ENCODE data around the gene MRPS6. TPM values are rescaled to one million over a fixed set of nuclear protein-coding genes. Genes with fewer than 3 reads are reported as not detected.

Gene MRPS6
- total RNA-seq, 1 donor from 2014 or later: 26.4 TPM

DNA sequence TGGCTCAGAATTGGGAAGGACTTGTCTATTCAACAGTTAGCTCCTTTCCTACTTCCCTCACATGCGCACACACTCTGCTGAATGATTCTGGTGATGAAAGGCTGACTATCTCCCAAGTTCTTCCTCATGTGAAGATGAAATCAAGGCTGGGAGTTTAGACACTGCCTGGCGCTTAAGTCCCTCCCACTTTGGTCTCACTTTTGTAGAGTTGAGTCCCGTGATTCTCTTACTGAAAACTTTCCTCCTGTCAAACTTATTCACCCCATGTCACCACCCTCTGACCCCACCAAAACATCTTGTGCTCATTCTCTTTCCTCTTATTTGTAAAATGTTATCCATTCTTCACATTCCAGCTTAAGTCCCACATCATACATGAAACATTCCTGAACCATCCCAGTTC, 8.4 kb upstream of the MRPS6 start:
- DNase-seq (ENCODE audit: extremely low read depth, low read depth, low spot score): no peak

DNA sequence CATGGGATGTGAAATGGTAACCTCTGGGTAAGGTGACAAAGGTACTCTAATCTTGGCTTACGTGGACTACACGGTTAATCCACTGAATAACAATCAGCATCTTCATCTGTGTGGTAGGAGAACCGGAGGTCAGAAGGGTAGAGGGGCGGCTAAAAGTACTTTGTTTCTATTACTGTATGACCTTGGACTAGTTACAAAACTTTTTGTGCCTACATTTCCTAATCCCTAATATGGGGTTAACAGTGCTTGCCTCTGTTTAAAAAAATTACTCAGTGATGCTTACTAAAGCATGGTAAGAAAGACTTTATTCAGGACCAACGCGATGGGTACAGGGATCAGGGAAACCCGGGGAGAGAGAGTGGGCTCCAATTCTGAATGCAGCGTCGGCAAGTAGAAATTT, 1.7 kb upstream of the MRPS6 start:
- no peak for DNase-seq (ENCODE audit: extremely low read depth, low read depth, low spot score)

- no peak for DNase-seq (ENCODE audit: extremely low read depth, low read depth, low spot score)
Observed at GRCh38 chr21:34072145-34073031, 990 bp upstream of the MRPS6 start.

GRCh38 chr21:34073749-34074282, 438 bp downstream of the MRPS6 start:
- DNase-seq (ENCODE audit: extremely low read depth, low read depth, low spot score): no peak

GRCh38 chr21:34074283-34075090, 1.1 kb downstream of the MRPS6 start:
- DNase-seq (ENCODE audit: extremely low read depth, low read depth, low spot score): no peak

DNA sequence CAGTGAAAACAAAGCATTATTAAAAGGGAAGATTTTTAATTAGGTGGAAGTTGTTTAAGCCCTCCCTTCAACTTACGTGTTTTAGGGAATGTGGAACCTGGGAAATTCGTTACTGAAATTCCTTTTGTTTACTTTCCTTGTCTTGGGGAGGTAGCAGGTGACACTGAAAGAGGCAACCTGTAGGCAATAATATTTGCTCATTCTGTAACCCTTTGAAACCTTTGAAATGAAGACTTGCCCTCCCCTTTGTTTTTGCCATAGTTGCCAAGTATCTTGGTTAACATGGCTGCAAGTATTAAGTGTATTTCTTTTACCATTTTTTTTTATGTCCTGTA, 1.7 kb downstream of the MRPS6 start:
- no peak for DNase-seq (ENCODE audit: extremely low read depth, low read depth, low spot score)

DNA sequence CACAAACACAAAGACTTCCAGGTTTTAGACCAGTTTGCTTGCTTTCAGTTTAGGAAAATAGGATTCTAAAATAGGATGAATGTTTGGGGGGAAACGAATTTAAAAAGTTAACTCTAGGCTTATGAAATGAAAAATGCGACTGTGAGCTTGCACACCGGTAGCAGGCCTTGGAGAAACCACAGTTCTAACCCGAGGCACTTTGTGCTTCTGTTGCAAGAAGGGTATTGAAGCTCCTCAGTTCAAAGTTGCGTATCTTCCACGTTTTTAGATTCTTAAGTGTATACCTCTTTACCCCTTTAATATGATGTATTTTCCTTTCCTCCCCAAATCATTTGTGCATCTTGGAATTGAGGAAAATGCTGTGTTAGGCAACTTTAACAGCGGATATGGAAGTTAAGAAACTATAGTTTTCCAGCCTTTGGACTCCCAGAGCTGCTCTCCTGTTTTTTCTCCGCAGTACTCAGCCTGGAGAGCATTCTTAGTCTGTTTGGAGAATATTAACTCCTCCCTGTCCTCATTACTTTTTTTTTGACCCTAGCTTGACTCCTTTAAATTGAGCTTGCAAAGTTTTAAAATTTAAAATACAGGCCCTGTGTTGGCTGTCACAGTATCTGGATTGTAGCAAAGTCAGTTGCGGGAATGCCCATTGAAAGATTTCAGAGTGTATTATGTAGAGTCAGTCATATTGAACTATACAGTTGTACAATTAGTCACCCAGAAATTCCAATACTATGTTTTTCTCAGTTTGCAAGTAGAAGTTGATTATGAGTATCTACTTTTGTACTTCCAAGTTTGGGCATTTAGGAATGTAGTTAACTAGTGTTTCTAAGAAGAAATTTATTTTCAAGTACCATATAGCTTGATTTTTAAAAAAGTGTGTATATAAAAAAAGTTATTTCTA, 2.6 kb downstream of the MRPS6 start:
- no peak for DNase-seq (ENCODE audit: extremely low read depth, low read depth, low spot score)

GRCh38 chr21:34076835-34077234, 3.5 kb downstream of the MRPS6 start:
- DNase-seq (ENCODE audit: extremely low read depth, low read depth, low spot score): no peak

GRCh38 chr21:34077888-34078287, 4.5 kb downstream of the MRPS6 start:
- DNase-seq (ENCODE audit: extremely low read depth, low read depth, low spot score): no peak

- DNase-seq (ENCODE audit: extremely low read depth, low read depth, low spot score): no peak
Observed at GRCh38 chr21:34078915-34079314, 5.5 kb downstream of the MRPS6 start.

DNA sequence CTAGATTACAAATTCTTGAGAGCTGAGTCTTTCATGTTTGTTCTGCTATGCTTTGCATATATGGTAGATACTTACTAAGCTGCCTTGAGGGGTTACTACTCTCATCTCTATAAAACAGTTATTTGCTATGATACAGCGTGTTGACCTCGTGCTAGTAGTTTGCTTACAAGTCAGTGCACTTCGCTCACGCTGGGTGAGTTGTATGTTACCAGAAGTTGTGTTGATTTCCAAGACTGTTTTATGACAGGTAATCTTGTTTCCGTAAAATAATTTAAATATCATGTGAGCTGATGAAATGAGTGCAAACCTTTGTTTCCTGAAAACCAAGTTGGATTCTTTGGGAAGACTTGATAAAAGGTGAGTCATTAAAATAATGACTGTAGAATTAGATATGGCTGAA, 7.3 kb downstream of the MRPS6 start:
- DNase-seq (ENCODE audit: extremely low read depth, low read depth, low spot score): no peak

DNA sequence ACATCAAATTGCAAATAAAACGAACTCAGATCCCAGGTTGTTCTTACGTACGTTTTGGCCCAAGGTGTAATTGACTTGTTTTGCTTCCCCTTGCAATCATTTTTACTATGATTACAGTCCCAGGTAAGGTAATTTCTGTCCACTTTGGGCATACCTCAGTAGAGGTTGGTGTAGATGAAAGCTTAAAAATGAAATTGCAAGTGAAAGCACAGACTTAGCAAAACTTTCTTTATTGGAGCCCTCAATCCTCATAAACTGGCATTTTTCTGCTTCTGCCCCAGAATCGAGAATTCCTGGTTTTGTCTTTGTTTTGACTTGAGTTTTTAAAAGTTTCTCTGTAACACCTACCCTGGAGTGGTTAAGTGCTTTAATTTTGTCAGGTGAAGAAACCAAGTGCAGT, 9.4 kb downstream of the MRPS6 start:
- DNase-seq (ENCODE audit: extremely low read depth, low read depth, low spot score): no peak

GRCh38 chr21:34083357-34083756, 10.0 kb downstream of the MRPS6 start:
- no peak for DNase-seq (ENCODE audit: extremely low read depth, low read depth, low spot score)

- DNase-seq (ENCODE audit: extremely low read depth, low read depth, low spot score): no peak
Observed at GRCh38 chr21:34085129-34085528, 11.8 kb downstream of the MRPS6 start.

DNA sequence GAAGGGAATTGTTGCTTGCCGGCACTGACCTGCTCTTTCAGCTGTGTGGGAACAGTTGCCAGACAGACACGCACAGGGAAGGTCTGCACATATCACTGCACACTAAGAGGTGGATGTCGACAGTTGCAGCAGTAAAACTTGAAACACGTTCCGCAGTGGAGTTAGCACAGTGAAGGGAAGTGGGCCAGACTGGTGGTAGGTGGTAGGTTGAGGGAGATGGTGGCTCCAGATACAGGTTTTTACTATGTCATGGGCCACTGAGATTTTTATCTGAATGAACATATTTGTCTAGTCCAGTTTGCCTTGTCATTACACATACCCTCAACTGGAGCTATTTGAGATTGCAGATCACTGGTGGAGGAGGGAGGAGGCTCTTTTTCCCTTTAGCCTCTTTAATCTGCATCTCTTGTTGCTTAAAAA, 13.5 kb downstream of the MRPS6 start:
- DNase-seq (ENCODE audit: extremely low read depth, low read depth, low spot score): no peak

GRCh38 chr21:34088752-34089151, 15.4 kb downstream of the MRPS6 start:
- no peak for DNase-seq (ENCODE audit: extremely low read depth, low read depth, low spot score)

DNA sequence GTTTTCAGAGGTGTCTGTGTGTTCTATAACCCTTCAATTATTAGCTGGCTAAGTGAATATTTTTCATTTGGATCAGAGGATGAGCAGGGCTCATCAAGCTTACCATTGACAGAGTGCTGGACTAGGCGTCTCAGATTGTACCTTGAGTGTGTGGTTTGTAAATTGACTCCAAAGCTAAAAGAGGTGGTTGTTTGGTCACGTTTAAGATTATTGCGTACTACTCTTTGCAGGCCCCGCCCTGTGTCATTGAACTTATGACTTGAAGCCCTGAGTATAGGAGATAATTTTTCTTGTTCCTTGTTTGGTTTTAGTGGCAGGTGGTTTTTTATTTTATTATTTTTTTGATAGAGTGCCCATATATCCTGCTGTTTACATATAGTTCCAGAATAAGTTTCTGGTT, 17.7 kb downstream of the MRPS6 start:
- no peak for DNase-seq (ENCODE audit: extremely low read depth, low read depth, low spot score)

GRCh38 chr21:34091607-34092006, 18.2 kb downstream of the MRPS6 start:
- no peak for DNase-seq (ENCODE audit: extremely low read depth, low read depth, low spot score)

DNA sequence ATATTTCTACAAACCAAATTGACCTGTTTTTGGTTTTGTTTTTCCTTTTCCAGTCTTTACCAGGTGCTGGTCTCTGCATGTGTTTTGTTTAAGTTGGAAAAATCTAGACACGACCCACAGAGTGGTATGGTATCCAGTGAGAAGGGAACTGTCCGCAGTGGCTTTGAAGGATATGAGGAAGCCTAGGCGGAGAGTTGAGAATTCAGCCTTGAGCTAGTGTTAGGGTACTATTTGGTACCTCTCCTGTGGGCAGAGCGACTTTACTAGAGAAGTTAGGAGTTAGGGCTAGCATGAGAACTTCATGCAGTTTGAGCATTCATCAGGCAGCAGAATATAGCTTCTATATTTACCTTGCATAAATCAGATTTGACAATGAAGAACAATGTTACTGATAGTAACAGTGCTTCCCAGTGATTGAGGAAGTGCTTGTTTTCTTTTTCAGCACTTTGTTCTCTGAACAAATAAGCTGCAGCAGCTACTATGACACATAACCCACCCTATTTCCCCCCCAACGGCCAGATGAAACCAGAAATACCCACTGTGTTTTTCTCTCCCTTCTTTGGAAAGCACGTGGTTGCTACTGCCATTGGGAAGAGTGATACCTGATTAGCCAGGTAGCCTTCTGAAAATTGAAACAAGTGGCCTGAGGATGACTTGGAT, 19.0 kb downstream of the MRPS6 start:
- DNase-seq (ENCODE audit: extremely low read depth, low read depth, low spot score): no peak

- DNase-seq (ENCODE audit: extremely low read depth, low read depth, low spot score): no peak
Observed at GRCh38 chr21:34093083-34093482, 19.7 kb downstream of the MRPS6 start.

All from glomerular endothelial cell (primary cell).